HG02759 (cell line): ENCODE measurements around the gene ZNF43.
"Not testable (repeated sequence)": the region's sequence is repeated elsewhere in the genome, so short reads cannot be mapped to it uniquely, and the experiment has no call there.

Experiments used
- ATAC-seq: cut with Tn5 transposase; IDR thresholded peaks from one replicate; pipeline ENCODE4 v1.9.1; 2021; ENCODE audit warnings: mild to moderate bottlenecking, moderate library complexity; ENCODE audit not compliant: unreplicated experiment

The ZNF43 gene

DNA sequence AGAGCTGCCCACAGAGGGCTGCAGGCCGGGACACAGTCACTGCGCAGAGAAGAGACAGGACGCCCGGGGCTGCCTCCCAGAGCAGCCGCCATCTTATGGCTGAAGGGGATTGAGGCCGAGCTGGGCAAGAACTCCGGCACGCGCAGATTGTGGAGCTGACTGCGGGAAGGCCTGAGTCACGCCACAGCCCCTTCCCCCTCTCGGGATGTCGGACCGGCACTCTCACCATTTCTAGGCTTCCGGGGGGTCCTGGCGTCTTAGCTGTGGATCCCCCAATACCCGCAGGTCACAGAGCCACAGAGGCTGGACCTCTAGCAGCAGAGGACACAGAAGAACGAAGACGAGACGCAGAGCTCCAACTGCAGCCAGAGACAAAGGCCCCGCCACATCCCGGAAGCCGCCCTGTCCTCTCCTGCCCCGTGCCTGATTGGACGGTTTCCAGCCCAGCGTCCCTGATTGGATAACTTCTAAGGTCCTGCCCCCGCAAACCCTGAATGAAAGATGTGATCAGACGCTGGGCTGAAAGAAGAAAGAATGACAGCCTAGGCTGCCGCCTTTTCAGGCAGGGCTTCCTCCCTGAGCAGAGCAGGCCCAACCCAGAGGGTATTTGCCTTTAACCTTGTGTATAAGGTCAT lies at the start of gene ZNF43:
Gene ZNF43, minus strand, starts transcription at position 373 of the 635 bp plus-strand sequence. Its CDS starts 144 bp downstream, at position 229.
- ATAC-seq: peak; percentile 96

GRCh38 chr19:21885516-21885915 lies 49.5 kb upstream of the ZNF43 start:
- ATAC-seq: not testable (repeated sequence)

DNA sequence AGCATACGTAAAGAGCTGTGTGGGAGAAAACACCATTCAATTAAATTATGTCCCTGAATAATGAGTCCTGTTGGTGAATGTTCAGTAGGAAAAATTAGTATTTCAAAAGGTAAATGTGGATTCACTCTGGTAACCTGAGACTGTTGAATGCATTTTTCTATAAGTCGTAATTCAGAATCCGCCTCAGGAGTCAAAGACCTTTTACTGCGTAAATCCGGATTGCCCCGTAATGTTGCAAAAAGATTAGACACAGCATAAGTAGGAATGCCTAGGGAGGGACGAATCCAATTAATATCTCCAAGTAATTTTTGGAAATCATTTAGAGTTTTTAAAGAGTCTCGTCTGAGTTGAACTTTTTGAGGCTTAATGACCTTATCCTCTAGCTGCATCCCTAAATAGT lies 48.8 kb upstream of the ZNF43 start:
- not testable (repeated sequence) for ATAC-seq

DNA sequence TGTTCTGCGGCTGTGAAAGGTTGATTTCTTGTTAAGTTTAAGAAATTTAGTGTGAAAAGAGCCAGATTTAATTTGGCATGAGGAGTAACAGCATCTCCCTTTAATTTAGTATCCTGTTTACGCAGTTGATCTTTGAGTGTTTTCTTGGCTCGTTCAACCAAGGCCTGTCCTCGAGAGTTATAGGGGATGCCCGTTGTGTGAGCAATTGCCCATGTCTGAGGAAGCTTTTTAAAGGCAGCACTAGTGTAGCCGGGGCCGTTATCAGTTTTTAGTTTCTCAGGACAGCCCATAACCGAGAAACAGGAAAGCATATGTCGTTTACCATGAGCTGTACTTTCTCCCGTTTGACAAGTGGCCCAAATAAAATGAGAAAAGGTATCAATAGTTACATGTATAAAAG lies 47.5 kb upstream of the ZNF43 start:
- no peak for ATAC-seq

DNA sequence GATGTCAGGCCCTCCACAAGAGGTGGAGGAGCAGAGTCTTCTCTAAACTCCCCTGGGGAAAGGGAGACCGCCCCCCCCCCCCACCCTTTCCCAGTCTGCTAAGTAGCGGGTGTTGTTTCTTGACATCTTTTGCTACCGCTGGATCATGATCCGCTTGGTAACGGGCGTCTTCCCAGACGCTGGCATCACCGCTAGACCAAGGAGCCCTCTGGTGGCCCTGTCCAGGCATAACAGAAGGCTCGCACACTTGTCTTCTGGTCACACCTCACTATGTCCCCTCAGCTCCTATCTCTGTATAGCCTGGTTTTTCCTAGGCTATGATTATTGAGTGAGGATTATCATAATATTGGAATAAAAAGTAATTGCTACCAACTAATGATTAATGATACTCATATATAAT lies 44.8 kb upstream of the ZNF43 start:
- ATAC-seq: not testable (repeated sequence)

- ATAC-seq: no peak
These were observed 42.7 kb upstream of the ZNF43 start for GRCh38 chr19:21878646-21879045.

- ATAC-seq: no peak
These were observed 42.0 kb upstream of the ZNF43 start for GRCh38 chr19:21877976-21878375.

- ATAC-seq: not testable (repeated sequence)
These were observed 40.6 kb upstream of the ZNF43 start for GRCh38 chr19:21876608-21877007.

DNA sequence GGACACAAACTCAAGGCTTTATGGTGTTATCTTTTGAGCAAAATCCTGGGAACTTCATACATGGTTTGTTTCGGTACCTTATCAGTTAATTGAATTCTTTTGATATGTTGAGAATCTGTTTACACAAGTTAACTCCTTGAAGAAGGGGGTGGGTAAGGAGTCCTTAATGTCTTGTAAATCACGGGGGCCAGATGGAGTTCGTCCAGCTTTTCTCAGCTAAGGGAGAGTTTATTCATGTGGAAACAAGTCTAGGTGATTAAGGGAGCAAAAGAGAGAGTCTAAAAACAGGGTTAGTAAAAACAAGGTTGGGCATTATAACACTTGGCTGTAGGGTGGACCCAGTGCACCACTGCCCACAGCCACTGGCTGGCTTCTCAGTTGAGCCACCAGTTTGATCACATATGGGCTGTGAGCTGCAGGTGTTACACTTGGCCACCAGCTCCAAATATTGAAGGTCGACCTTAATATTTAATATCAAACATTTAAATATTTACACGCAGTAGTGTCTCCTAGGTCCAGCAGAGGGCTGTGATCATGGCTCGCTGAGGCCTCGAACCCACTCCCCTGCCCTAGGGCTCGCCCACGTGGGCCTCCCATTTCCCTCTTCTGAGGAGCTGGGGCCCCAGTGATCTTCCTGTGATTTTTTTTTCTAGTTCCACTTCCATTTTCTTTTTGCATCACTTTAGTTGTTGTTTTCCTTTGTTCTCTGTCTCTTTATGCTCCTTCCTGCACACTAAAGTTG lies 21.0 kb upstream of the ZNF43 start:
- ATAC-seq: no peak

DNA sequence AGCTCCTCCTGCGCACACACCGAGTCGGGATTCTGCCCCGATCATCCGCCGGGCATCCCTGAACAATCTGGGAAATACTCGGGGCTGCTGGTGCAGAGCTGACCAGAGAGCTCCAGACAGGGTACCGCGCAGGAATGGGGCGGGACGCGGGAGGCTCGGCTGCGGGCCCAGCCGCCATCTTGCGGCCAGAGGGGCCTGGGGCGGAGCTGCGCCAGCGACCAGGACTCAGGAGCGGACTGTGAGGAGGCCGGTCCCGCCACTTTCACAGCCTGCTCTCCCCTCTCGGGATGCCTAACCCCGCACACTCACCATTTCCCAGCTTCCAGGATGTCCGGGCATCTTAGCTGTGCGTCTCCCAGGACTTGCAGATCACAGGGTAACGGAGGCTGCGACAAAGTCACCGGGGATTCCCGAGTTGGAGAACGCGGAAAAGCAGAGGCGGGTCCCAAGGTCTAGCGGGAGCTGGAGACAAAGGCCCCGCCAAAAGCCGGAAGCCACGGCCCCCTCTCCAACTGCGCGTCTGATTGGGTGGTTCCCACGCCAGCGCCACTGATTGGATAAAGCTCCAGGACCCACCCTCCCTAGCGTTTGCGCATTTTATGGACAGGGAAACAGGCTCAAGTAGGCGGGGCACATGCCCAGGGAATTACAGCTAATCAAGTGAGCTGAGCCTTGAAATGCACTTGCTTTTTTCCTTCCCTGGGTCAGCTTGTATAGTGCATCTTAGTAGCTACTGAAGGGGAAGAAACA lies 15.8 kb upstream of the ZNF43 start:
- ATAC-seq: peak; percentile 98

DNA sequence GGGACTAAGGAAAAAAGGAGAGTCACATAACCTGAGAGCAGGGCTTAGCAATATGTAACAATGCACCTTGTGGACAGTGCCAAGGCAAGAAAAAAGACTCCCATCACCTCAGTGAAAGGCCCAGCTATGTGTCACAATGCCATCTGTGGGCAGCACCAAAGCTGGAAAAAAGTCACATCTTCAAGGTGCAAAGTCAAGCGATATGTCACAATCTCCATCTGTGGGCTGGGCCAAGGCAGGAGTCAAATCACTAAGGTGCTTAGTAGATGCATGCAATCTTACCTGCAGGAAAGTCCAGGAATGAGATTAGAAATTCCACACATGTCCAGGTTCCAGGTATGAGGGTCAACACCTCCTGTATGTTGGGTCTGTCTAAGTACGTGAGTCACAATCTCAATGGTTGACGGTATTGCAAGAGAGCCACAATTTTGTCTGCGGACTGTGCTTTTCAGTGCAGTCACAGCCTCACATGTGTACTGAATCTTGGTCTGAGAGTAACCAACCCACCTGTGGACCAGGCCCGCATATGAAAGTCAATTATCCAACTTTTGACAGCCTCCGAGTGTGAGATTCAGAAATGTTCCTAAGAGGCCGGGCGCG lies 14.8 kb upstream of the ZNF43 start:
- no peak for ATAC-seq

GRCh38 chr19:21848706-21849105 lies 12.7 kb upstream of the ZNF43 start:
- ATAC-seq: no peak

DNA sequence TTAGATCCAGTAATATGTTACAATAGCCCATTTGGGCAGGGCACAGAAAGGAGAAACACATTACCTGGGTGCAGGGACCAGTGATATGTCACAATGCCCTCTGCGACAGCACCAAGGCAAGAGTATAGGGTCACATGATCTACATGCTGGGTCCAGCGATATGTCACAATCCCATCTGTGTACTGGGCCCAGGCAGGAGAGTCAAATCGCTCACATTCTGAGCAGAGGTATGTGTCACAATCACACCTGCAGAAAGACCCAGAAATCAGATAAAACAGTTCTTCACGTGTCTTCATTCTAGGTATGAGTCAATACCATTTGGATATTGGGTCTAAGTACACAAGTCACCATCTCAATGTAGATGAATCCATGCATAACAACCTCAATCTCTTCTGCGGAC lies 7.1 kb upstream of the ZNF43 start:
- ATAC-seq: no peak

DNA sequence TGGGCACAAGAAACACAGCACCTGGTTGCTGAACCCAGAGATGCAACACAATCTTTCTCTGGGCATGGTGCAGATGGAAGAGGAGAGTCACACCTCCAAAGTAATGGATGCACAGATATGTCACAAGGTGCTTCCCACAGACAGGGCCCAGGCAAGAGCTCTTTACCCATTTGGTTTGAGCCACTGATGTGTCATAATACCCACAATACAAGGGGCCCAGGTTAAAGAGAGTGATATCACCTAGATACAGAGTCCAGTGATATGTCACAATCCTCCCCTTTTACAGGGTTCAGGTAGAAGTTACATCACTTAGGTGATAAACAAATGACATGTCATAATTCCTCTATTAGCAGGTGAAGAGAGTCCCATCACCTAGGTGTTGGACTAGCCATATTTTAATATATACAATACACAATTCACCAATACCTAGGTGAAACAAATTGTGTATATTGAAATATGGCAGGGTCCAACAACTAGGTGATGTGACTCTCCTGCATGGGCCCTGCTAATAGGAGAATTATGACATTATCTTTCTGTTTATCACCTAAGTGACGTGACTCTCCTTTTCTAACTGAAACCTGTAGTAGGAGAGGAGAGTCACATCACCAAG lies 5.6 kb upstream of the ZNF43 start:
- no peak for ATAC-seq

- no peak for ATAC-seq
These were observed 5.1 kb upstream of the ZNF43 start for GRCh38 chr19:21841081-21841480.

- no peak for ATAC-seq
These were observed 4.0 kb upstream of the ZNF43 start for GRCh38 chr19:21839976-21840375.

DNA sequence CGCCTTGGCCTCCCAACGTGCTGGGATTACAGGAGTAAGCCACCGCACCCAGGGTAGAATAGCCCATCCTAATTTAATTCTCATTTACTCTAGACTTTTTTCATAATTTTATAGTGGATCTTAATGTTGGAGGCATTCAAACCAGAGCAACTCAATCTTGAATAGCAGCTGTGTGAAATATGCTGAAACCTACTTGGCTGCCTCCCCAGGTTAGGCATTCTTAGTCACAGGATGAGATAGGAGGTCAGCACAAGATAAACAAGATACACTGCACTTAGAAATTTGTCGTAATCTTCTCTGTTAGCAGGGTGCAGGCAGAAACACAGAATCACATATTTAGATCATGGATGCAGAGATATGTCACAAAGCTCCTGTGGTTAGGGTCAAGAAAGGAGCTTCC lies 2.7 kb upstream of the ZNF43 start:
- ATAC-seq: no peak

- ATAC-seq: no peak
These were observed 563 bp downstream of the ZNF43 start for GRCh38 chr19:21835429-21835809.

DNA sequence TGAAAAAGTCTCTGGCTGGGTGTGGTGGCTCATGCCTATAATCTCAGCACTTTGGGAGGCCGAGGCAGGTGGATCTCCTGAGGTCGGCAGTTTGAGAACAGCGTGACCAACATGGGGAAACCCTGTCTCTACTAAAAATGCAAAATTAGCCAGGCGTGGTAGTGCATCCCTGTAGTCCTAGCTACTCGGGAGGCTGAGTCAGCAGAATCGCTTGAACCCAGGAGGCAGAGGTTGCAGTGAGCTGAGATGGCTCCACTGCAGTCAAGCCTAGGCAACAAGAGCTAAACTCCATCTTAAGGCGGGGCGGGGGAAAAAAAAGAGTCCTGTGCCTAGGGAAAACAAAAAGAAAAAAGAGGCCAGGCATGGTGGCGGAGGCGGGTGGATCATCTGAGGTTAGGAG lies 2.2 kb downstream of the ZNF43 start:
- ATAC-seq: no peak

GRCh38 chr19:21824679-21825078 lies 11.3 kb downstream of the ZNF43 start:
- ATAC-seq: no peak

GRCh38 chr19:21823224-21823623 lies 12.8 kb downstream of the ZNF43 start:
- ATAC-seq: no peak
